Calu3 (cell line): ENCODE results near the gene CELSR2. TPM values are rescaled to one million over a fixed set of nuclear protein-coding genes. Genes with fewer than 3 reads are reported as not detected.

Experiments
- BruUV-seq: library from RNA; stranded (reverse); fragments of 400-500 nt; replicated peaks from 2 replicates; lab custom pipeline; 2021; lab: Mats Ljungman, UMichigan
- CTCF ChIA-PET: fragments of 300-600 bp; sonication (Branson Sonifier 250); formaldehyde crosslinking; loops from one replicate; lab custom pipeline; 2022; ENCODE audit warnings: antibody characterized with exemption; lab: Charles Lee
- DNase-seq: peaks from one replicate; pipeline ENCODE4 v3.0.0; 2022
- H3K27ac Mint-ChIP-seq: one replicate; pipeline ENCODE4 v1.8.0; 2022; ENCODE audit warnings: mixed read lengths; ENCODE audit not compliant: unreplicated experiment
- H3K27me3 Mint-ChIP-seq: one replicate; pipeline ENCODE4 v1.8.0; 2022; ENCODE audit warnings: mixed read lengths; ENCODE audit not compliant: unreplicated experiment
- H3K36me3 Mint-ChIP-seq: one replicate; pipeline ENCODE4 v1.8.0; 2022; ENCODE audit warnings: mild to moderate bottlenecking, moderate library complexity, mixed read lengths; ENCODE audit not compliant: insufficient read depth, unreplicated experiment
- H3K4me1 Mint-ChIP-seq: one replicate; pipeline ENCODE4 v1.8.0; 2022; ENCODE audit warnings: mild to moderate bottlenecking, low read depth, mixed read lengths; ENCODE audit not compliant: unreplicated experiment
- H3K4me3 Mint-ChIP-seq: one replicate; pipeline ENCODE4 v1.8.0; 2022; ENCODE audit warnings: mild to moderate bottlenecking, low read depth, moderate library complexity, mixed read lengths; ENCODE audit not compliant: unreplicated experiment
- H3K9me3 Mint-ChIP-seq: one replicate; pipeline ENCODE4 v1.8.0; 2022; ENCODE audit warnings: low read depth, mixed read lengths; ENCODE audit not compliant: unreplicated experiment
- intact Hi-C: fragments of 100-400 bp; cut with micrococcal nuclease; formaldehyde crosslinking; loops from one replicate; pipeline ENCODE4 v1.10.0; 2022; ENCODE audit not compliant: unreplicated experiment
- total RNA-seq: library from RNA; stranded (reverse); gene quantifications from 2 replicates; pipeline ENCODE4 v1.2.3, GENCODE V29; 2022
- TF ChIP-seq, protein P1 (sequence below): fragments of 200-600 bp; IDR thresholded peaks from one replicate; pipeline ENCODE4 v1.8.0; 2022; ENCODE audit warnings: antibody characterized with exemption; ENCODE audit not compliant: unreplicated experiment

The CELSR2 gene
- total RNA-seq, 1 experiment from 2014 or later = 5.3 TPM

- TF ChIP-seq, protein P1, sequence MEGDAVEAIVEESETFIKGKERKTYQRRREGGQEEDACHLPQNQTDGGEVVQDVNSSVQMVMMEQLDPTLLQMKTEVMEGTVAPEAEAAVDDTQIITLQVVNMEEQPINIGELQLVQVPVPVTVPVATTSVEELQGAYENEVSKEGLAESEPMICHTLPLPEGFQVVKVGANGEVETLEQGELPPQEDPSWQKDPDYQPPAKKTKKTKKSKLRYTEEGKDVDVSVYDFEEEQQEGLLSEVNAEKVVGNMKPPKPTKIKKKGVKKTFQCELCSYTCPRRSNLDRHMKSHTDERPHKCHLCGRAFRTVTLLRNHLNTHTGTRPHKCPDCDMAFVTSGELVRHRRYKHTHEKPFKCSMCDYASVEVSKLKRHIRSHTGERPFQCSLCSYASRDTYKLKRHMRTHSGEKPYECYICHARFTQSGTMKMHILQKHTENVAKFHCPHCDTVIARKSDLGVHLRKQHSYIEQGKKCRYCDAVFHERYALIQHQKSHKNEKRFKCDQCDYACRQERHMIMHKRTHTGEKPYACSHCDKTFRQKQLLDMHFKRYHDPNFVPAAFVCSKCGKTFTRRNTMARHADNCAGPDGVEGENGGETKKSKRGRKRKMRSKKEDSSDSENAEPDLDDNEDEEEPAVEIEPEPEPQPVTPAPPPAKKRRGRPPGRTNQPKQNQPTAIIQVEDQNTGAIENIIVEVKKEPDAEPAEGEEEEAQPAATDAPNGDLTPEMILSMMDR = no peak
- H3K4me3 Mint-ChIP-seq = no peak overlapping the region
- no TSS peak for BruUV-seq
- no peaks in the 10 kb centered on the region for H3K9me3 Mint-ChIP-seq
- peaks cover 26% of the 10 kb centered on the region for H3K27me3 Mint-ChIP-seq
- H3K27ac Mint-ChIP-seq = no peak overlapping the region
- H3K36me3 Mint-ChIP-seq = peaks cover 47% of the 10 kb centered on the region
- intact Hi-C loops = no loop called here
- DNase-seq = no peak
- peaks cover 7% of the 10 kb centered on the region for H3K4me1 Mint-ChIP-seq
- CTCF ChIA-PET = no interaction called here
Measured at GRCh38 chr1:109243221-109243620, 6.1 kb upstream of the CELSR2 start.

GRCh38 chr1:109243860-109244552 lies 5.3 kb upstream of the CELSR2 start:
- DNase-seq = no peak
- Mint-ChIP-seq H3K9me3 (no peaks in the 10 kb centered on the region), H3K4me1 (peaks cover 7% of the 10 kb centered on the region), H3K4me3 (no peak overlapping the region), H3K27me3 (peaks cover 26% of the 10 kb centered on the region), H3K27ac (no peak overlapping the region), H3K36me3 (peaks cover 40% of the 10 kb centered on the region)
- CTCF ChIA-PET = interaction anchor here (0.7 kb wide), 1 partner anchor 1197 kb away, joined by 3 read pairs; no protein-coding TSS in a partner anchor
- intact Hi-C loops = no loop called here
- TF ChIP-seq, protein P1 = no peak
- no TSS peak for BruUV-seq

DNA sequence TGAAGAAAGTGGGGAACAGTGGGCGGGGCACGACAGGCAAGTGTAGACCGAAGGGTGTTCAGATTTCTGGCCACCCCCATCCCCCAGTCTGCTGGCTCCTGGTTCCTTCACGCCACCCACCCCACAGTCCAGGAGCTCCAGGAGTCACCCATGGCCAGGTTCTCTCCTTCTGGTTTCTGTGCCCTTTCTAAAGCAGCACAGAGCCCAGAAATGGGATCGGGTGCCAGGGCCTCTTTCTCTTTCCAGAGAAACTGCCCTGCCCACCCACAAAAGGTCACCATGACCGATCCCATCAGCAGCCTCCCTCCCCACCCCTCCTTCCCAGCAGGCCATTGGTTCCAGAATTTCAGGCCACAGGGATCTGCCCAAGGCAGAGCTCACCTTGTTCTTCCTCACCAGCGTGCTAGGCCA lies 3.2 kb upstream of the CELSR2 start:
- TF ChIP-seq, protein P1 = no peak
- Mint-ChIP-seq H3K27ac (no peak overlapping the region), H3K27me3 (peaks cover 26% of the 10 kb centered on the region), H3K36me3 (peaks cover 18% of the 10 kb centered on the region), H3K4me3 (no peak overlapping the region), H3K4me1 (no peaks in the 10 kb centered on the region), H3K9me3 (no peaks in the 10 kb centered on the region)
- intact Hi-C loops = no loop called here
- CTCF ChIA-PET = interaction anchor here (0.6 kb wide), 1 partner anchor 439 kb away, joined by 3 read pairs; no protein-coding TSS in a partner anchor
- DNase-seq = no peak
- no TSS peak for BruUV-seq

DNA sequence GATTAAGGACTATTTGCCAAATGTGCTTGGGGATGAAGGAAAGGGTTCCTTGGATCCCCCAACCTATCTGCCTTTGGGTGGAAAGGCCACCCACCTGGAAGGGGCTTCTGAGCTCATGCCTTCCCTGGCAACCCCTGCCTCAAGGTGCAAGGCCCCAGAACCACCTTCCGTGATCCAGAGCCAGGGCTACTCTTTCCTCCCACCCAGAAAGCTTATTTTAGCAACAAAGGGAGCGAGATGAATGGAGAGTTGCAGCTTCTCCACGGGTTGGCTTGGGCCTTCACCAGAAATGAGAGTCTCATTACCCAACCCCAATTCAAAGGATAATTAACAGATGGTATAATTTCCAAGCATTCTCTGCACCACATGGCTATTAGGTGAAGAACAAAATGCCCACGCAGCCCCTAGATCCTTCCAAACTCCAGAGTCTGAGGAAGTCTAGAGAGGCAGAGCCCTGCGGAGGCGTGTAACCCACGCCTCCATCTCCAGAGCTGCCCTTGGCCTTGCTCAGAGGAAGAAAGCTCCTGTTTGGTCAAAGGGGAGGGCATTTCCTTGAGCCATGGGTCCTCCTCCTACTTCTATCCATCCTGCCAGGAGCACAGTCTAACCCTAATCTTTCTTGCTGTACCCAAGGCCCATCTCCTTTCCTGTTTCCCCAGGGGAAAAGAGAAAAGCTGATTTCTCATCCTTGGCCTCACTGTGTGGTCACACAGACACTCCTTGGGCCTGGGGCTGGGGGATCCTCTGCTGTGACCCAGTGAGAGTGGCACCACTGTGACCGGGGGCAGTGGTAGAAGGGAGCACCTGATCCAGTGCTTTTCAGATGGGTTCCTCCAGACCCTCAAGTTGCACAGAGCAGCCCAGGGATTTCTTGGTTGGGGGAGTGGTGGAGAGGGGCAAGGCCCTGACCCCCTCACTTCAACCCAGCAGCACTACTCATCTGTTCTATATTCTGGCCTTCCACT lies 1.7 kb upstream of the CELSR2 start:
- H3K36me3 Mint-ChIP-seq = peaks cover 3% of the 10 kb centered on the region
- no peaks in the 10 kb centered on the region for H3K4me1 Mint-ChIP-seq
- intact Hi-C loops = no loop called here
- H3K4me3 Mint-ChIP-seq = no peak overlapping the region
- CTCF ChIA-PET = no interaction called here
- peaks cover 15% of the 10 kb centered on the region for H3K27me3 Mint-ChIP-seq
- H3K9me3 Mint-ChIP-seq = no peaks in the 10 kb centered on the region
- DNase-seq = no peak
- no peak overlapping the region for H3K27ac Mint-ChIP-seq
- TF ChIP-seq, protein P1 = no peak
- no TSS peak for BruUV-seq
